GM10266 (cell line): ENCODE data around the gene MRPL49.

Experiments used
- DNase-seq: peaks from one replicate; pipeline ENCODE4 v3.0.0; 2012; ENCODE audit errors: extremely low spot score
- TF ChIP-seq, protein P1 (sequence below): IDR thresholded peaks from 2 replicates; pipeline ENCODE4 v1.5.1; 2012; ENCODE audit warnings: mild to moderate bottlenecking, low read depth; ENCODE audit not compliant: control insufficient read depth, insufficient read depth; ENCODE audit errors: missing control alignments

Gene MRPL49

DNA sequence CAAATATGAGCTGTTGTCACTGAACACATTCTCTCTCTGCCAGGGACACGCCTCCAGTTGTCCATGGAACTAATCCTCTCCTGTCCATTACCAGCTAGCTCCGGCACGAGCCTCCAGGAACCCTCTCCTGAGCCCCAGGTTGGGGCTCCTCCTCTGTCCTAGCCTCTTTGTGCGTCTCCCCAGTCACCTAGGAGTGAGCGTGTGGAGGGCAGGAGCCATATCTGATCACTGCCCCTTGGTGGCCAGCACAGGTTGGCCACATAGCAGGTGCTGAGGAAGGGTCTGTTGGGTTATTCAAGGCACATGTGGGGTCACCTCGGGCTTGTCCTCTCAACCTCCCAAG, 9.7 kb downstream of the MRPL49 start:
- no peak for DNase-seq
- TF ChIP-seq, protein P1, sequence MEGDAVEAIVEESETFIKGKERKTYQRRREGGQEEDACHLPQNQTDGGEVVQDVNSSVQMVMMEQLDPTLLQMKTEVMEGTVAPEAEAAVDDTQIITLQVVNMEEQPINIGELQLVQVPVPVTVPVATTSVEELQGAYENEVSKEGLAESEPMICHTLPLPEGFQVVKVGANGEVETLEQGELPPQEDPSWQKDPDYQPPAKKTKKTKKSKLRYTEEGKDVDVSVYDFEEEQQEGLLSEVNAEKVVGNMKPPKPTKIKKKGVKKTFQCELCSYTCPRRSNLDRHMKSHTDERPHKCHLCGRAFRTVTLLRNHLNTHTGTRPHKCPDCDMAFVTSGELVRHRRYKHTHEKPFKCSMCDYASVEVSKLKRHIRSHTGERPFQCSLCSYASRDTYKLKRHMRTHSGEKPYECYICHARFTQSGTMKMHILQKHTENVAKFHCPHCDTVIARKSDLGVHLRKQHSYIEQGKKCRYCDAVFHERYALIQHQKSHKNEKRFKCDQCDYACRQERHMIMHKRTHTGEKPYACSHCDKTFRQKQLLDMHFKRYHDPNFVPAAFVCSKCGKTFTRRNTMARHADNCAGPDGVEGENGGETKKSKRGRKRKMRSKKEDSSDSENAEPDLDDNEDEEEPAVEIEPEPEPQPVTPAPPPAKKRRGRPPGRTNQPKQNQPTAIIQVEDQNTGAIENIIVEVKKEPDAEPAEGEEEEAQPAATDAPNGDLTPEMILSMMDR: no peak

DNA sequence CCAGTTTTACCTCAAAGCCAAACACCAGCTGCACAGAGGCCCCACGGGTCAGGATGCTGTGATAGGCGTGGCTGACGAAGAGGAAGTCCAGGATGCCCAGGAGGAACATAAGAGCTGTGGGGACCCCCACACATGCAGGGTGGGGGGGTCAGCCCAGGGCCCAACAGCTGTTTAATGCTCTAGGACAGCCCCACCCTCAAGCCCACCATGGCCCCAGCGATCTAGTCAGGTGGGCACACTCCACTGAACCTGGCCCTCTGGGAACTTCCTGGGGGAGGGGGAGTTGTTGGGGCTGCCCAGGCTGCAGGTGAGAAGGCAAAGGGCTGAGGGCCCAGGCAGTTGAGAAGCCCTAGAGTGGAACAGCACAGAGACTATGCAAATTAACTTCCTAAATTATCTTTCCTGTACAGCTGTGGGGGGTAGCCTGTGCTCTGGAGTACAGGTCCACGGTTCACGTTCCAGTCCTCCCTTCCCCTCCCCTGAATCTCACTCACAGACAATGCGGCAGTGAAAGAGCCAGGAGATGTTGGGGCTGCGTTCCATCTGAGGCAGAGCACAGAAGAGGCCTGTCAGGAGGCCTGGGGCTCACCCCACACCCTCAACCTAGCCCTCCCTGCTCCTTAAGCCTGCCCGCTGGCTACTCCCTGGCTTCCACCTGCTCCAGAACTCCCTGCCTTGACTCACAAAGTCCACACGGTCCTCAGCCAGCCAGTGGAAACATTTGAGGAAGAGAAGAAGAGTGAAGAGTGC, 10.3 kb downstream of the MRPL49 start:
- DNase-seq: no peak
- TF ChIP-seq, protein P1: no peak

DNA sequence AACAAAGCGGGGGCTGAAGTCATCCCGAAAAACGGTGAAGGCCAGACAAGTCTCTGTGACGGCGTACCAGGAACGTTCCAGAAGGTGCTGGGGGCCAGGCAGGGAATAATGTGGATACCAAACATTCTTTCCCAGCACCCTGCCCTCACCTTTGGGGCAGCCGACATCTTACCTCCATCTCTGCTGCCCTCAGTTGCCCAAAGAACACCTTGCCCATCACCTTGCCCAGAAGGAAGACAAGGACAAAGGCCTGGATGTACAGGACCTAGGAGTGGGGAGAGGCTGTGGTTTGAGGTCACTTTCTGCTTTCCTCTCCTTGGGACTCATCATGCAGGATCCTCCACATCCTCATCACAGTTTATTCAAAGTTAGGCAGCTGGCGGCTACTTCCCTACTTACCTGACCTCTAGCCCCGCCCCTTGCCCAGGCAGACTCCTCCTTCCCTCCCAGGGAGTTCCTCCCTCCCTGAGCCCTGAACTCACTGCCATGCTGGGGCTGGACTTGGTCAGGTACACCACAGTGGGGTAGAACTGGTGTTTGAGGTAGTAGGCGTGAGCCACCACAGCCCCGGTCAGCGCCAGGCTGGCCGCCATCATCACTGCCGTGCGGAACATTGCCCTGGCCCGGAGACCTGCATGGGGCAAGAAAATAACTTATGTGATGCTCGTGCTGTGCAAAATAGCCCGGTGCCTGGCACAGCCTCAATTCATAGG, 11.0 kb downstream of the MRPL49 start:
- TF ChIP-seq, protein P1: no peak
- no peak for DNase-seq

DNA sequence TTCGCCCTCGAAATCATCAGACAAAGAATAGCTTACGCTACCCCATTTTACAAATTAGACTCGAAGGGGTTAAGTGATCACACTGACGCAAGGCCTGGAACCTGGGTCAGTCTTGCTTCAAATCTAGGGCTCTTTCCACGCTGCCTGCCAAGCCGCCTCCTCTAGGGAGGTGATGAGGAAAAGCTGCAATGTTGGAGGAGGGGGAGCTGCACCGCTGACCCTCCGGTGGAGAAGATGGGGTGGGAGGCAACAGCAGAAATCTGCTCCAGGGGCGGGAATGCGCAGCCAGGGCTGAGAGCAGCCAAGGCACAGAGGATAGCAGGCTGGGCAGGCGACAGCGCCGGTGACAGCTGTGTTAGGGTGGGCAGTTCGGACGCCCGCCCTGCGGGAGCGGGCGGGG, 11.6 kb downstream of the MRPL49 start:
- no peak for DNase-seq
- TF ChIP-seq, protein P1: no peak

DNA sequence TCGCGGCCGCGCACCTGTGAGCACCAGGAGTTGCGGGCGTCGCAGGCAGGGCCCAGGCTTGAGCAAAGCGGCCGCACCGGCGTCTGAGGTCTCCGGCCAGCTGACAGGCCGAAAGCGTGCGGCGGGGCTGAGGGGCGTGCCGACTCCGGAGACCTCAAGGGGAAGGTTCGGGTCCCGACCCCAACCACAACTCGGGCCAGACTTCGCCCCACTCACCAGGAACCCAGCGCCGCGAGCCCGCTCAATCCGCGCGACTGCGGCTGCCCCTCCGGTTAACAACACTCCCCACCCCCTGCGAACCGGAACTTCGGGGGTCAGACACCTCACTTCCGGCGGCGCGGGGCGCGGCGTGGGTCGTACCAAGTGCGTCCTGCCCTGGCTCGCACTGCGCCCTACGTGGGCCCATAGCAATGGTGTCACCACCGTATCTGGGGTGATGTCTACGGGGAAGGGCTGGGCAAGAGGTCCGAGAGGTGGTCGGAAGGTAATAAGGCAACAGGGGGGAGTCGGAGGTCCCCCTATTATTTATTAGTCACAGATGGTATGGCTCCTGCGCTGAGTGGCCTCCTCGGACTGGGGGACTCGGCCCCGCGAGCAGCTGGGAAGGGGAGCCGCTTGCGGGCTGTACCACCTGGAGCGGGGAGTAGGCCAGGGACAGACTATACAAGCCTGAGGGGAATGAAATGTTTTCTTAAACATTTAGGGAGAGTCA, 12.3 kb downstream of the MRPL49 start, which contains the start of gene SYVN1:
Gene SYVN1, minus strand, starts transcription at position 280 of the 712 bp plus-strand sequence. CDS start 918 bp downstream, outside the sequence.
- DNase-seq: peak; percentile 90
- TF ChIP-seq, protein P1: no peak

DNA sequence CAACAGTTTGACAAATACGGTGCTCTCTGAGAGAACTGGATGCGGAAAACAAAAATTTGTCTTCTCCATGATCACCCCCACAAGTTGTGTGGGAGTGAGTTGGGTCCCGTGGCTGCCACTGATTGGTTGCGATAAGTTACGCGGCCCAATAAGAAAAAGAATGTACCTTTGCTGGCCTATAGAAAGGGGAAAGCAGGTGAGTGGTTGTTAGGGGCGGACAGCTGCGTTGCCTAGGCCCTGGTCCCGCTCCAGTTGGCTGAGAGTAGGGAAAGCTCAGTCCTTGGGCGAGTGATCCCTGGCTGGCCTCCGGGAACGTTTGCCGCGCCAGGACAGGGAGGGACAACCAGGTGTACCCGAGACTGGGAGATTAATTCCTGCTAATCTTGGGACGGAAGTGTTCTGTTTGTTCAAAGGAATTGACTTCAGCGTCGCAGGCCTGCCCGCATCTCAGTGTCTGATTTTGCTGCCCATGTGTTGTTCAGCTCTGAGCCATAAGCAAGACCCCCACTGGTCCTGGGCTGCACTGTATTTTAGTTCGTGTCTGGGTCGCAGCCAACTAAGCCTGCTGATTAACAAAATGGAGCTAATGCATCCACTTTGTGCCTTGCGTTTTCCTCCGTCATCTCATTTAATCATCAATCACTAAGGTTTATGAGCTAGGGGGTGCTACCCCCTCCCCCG, 13.0 kb downstream of the MRPL49 start:
- TF ChIP-seq, protein P1: no peak
- DNase-seq: peak; percentile 94
